Large intestine (tissue), 3 donors: Measurements from ENCODE around the gene FGF18. TPM values are rescaled to one million over a fixed set of nuclear protein-coding genes. Genes with fewer than 3 reads are reported as not detected.

Experiments
- DNase-seq, 2 donors: peaks; one replicate each; pipeline versions ENCODE4 v3.0.0 to v3.0.0-alpha.2; 2013
- H3K27ac ChIP-seq: one replicate; pipeline ENCODE4 v1.5.1; 2013; ENCODE audit warnings: low read length
- H3K27me3 ChIP-seq: 2 replicates; pipeline ENCODE4 v1.6.1; 2013; ENCODE audit warnings: low read length; ENCODE audit not compliant: control insufficient read depth, insufficient read depth
- H3K36me3 ChIP-seq: 2 replicates; pipeline ENCODE4 v1.6.1; 2013; ENCODE audit warnings: low read length; ENCODE audit not compliant: control insufficient read depth, insufficient read depth
- H3K4me1 ChIP-seq: one replicate; pipeline ENCODE4 v1.6.1; 2013; ENCODE audit warnings: low read length; ENCODE audit not compliant: control insufficient read depth, insufficient read depth
- H3K4me3 ChIP-seq: one replicate; pipeline ENCODE4 v1.5.1; 2013; ENCODE audit warnings: low read length
- H3K9me3 ChIP-seq: one replicate; pipeline ENCODE4 v1.6.1; 2013; ENCODE audit warnings: mild to moderate bottlenecking, low read depth, low read length, moderate library complexity; ENCODE audit not compliant: control insufficient read depth
- WGBS: methylation state at CpG from one replicate; pipeline ENCODE4 v1.1.5; 2013; ENCODE audit warnings: low lambda C conversion rate; ENCODE audit not compliant: insufficient coverage; 5-methylcytosine and 5-hydroxymethylcytosine counted together
- polyA plus RNA-seq: library from polyadenylated mRNA; unstranded; fragments of 120-200 nt; gene quantifications from one replicate; pipeline ENCODE4 v1.2.1, GENCODE V29; 2013

Gene FGF18
- polyA plus RNA-seq, 1 donor, result 1.4 TPM

GRCh38 chr5:171498166-171498565 lies 78.7 kb downstream of the FGF18 start:
- no CpG with 5 or more reads among the region's 6 CpGs for WGBS
- DNase-seq, result no peak
- peaks cover 2% of the 10 kb centered on the region for H3K27me3 ChIP-seq
- H3K9me3 ChIP-seq, result no peaks in the 10 kb centered on the region
- no peaks in the 10 kb centered on the region for H3K36me3 ChIP-seq
- H3K4me1 ChIP-seq, result peaks cover 8% of the 10 kb centered on the region
- H3K27ac ChIP-seq, result no peak overlapping the region
- no peak overlapping the region for H3K4me3 ChIP-seq

DNA sequence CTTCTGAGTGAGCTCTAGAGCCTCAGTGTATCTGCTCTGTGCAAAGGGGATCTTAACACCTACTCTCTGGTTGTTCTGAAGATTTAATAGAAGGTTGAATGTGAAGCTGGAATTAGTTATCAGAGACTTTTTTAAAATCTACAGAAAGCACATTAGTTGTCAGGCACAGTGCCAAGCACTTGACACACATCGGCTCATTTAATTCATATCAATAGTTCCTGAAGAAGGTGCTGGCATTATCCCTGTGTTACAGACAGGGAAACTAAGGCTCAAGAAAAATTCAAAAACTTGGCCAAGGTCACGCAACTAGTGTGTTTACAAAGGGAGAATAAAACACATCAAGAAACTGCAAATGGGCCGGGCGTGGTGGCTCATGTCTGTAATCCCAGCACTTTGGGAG lies 80.2 kb downstream of the FGF18 start:
- Histone ChIP-seq H3K9me3 (no peaks in the 10 kb centered on the region), H3K4me3 (no peak overlapping the region), H3K36me3 (no peaks in the 10 kb centered on the region), H3K4me1 (peaks cover 1% of the 10 kb centered on the region), H3K27me3 (peaks cover 2% of the 10 kb centered on the region), H3K27ac (no peak overlapping the region)
- DNase-seq, result no peak
- WGBS, result no CpG with 5 or more reads among the region's 4 CpGs

DNA sequence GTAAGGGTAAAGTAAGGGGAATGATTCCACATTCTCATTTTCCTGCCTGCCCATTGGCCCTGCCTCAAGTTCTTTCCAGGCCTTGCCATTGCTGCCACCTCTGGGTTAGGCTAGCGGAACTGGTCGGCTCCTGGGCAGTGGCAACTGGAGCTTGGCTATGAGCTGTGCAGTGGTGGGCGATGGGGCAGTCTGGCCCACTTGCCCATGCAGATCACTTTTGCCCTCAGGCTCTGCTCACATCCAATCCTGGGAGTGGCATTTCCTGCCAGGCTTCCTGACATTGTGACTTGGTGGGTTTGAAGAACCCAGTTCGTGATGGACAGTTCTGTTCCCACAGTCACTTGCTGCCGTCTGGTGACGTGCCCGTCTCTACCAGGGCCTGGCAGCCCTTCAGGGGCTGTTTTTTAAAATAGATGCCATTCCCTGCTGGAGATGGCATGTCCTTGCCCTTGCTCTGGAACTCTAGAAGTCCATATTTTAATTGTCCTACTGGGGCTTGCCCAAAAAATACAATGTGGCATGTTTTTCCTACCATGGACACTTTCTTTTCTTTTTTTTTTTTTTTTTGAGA lies 86.1 kb downstream of the FGF18 start:
- H3K9me3 ChIP-seq, result no peaks in the 10 kb centered on the region
- no peak for DNase-seq
- no peaks in the 10 kb centered on the region for H3K4me1 ChIP-seq
- no peak overlapping the region for H3K27ac ChIP-seq
- H3K36me3 ChIP-seq, result no peaks in the 10 kb centered on the region
- WGBS, result no CpG with 5 or more reads among the region's 7 CpGs
- peaks cover 7% of the 10 kb centered on the region for H3K27me3 ChIP-seq
- H3K4me3 ChIP-seq, result no peak overlapping the region

DNA sequence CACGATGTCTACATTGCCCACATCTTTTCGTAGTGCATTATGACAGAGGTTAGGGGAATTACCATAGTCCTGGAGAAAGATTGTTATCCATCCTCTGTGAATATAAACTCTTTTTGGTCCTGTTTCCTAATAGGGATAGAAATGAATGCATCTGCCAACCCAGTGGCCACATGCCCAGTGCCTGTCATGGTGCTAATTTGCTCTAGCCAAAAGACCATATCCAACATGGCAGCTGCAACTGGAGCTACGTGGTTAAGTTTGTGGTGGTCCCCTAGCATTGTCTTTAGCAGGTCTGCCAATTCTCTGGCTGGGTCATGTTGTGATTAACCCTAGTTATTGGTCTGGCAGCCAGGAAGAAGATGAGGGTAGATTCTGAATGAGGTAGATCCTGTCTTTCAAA lies 87.5 kb downstream of the FGF18 start:
- H3K27ac ChIP-seq, result no peak overlapping the region
- no peak for DNase-seq
- peaks cover 7% of the 10 kb centered on the region for H3K27me3 ChIP-seq
- H3K4me3 ChIP-seq, result no peak overlapping the region
- no peaks in the 10 kb centered on the region for H3K4me1 ChIP-seq
- WGBS, result 80% methylated on average over 1 of the region's 3 CpGs
- H3K9me3 ChIP-seq, result no peaks in the 10 kb centered on the region
- H3K36me3 ChIP-seq, result no peaks in the 10 kb centered on the region

Other genes with a start within 250 kb of the FGF18 start
- gene TLX3, start 110.4 kb upstream of the FGF18 start, polyA plus RNA-seq, result not detected
- 2,359 TPM for gene NPM1, start 31.8 kb upstream of the FGF18 start, polyA plus RNA-seq